ENCODE results near the gene BRI3BP.

BRI3BP gene

DNA sequence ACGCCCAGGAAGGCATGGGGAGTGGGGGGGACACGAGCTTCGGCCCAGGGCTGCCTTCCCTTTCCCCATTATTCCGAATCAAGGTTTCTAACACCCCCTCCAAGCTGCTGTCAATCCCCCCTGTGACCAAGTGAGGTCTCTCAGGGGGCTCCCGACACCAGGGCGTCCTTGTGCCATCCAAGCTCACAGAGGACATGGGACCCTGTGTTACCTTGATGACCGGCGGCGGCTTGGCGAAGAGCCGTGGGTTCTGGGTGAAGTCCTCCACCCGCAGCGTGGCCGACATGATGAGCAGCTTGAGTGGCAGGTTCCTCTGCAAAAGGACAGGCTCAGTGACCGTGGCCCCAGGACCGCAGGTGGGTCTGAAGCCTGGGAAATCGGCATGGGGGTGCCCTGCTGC lies 24.8 kb upstream of the BRI3BP start:
- Mint-ChIP-seq H3K27me3 (ENCODE audit: low read depth, poor library complexity) (no peaks in the 10 kb centered on the region), H3K4me3 (no peak overlapping the region), H3K36me3 (ENCODE audit: low read depth) (peaks cover 21% of the 10 kb centered on the region), H3K4me1 (no peaks in the 10 kb centered on the region), H3K27ac (no peak overlapping the region), H3K9me3 (no peaks in the 10 kb centered on the region)
- no peak for DNase-seq
- no peak for TF ChIP-seq CTCF (IDR thresholded peaks at IDR 0.05)

DNA sequence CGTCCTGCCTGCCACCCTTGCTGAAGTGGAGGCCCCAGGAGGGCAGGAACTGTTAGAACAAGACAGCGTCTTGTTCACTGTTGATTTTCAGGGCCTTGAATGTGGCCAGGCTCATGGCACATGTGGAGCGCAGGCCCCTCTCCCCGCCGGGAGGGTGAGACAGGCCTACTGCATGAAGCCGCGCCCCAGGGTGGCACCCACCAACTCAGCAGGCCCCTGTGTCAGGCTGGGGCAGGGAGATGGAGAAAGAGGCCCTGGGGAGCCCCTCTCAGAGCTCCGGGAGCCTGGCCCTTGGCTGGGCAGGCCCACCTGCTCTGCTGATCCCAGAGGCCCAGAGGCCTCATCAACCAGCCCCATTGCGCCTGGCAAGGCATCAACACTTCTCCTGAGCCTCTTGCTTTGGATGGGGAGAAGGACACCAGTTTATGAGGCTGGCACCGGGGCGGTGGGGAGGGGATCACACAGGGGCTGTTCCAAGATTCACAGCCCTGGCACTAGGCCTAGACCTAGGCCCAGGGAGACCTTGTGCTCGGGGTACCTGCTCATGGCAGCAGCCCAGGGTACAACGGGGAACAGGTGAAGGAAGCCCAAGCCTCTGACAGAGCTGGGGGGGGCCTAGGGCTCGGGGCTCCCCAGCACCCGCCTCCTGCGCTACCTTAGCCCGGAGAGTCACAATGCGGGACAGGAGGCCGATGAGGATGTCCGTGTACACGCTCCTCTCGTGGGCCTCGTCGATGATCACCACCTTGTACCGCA lies 22.6 kb upstream of the BRI3BP start:
- Mint-ChIP-seq H3K27me3 (ENCODE audit: low read depth, poor library complexity) (no peaks in the 10 kb centered on the region), H3K36me3 (ENCODE audit: low read depth) (peaks cover 22% of the 10 kb centered on the region), H3K9me3 (no peaks in the 10 kb centered on the region), H3K4me3 (no peak overlapping the region), H3K4me1 (no peaks in the 10 kb centered on the region), H3K27ac (no peak overlapping the region)
- no peak for DNase-seq
- no peak for TF ChIP-seq CTCF (IDR thresholded peaks at IDR 0.05)

- DNase-seq: no peak
- no peak for TF ChIP-seq CTCF (IDR thresholded peaks at IDR 0.05)
- no peaks in the 10 kb centered on the region for H3K4me1 Mint-ChIP-seq
- H3K36me3 Mint-ChIP-seq (ENCODE audit: low read depth): peaks cover 21% of the 10 kb centered on the region
- H3K9me3 Mint-ChIP-seq: no peaks in the 10 kb centered on the region
- no peak overlapping the region for H3K27ac Mint-ChIP-seq
- no peaks in the 10 kb centered on the region for H3K27me3 Mint-ChIP-seq (ENCODE audit: low read depth, poor library complexity)
- H3K4me3 Mint-ChIP-seq: no peak overlapping the region
Observed at GRCh38 chr12:124971603-124972002, 21.8 kb upstream of the BRI3BP start.

DNA sequence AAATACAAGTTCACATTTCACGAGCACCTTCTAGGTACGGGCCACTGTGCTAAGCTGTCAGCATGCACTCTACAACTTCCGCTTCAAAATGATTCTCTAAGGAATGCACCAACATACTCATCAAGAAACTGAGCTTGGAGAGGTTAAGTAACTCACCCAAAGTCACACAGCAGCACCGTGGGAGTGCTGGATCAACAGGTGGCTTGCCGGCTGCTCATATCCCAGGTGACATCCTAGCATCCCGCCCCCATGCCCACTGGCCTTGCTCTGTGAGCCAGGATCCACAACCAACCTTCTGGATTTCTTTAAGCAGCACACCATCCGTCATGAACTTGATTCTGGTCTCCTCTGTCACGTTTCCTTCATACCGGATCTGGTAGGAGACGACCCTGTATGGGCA lies 21.2 kb upstream of the BRI3BP start:
- Mint-ChIP-seq H3K27me3 (ENCODE audit: low read depth, poor library complexity) (no peaks in the 10 kb centered on the region), H3K4me3 (no peak overlapping the region), H3K9me3 (no peaks in the 10 kb centered on the region), H3K27ac (peak overlapping the region; percentile 13), H3K4me1 (no peaks in the 10 kb centered on the region), H3K36me3 (ENCODE audit: low read depth) (peaks cover 20% of the 10 kb centered on the region)
- no peak for TF ChIP-seq CTCF (IDR thresholded peaks at IDR 0.05)
- no peak for DNase-seq

DNA sequence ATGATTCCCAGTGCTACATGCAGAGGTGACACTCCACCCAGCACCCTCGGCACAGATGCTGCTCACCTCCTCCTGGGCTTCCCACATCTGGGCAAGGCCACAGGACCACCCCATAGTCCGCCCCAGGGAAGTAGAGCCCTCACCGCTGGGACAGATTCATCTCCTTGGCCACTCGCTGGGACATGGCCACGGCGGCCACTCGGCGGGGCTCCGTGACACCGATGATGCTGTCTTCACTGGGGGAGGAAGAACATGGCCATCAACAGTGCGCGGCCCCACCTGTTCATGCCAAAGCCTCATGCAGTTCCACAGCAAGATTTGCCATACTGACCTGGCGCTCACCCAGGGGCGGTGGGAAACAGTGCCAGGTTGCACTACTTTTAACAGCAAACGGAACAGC lies 18.2 kb upstream of the BRI3BP start:
- no peak overlapping the region for H3K4me3 Mint-ChIP-seq
- H3K27ac Mint-ChIP-seq: no peak overlapping the region
- H3K36me3 Mint-ChIP-seq (ENCODE audit: low read depth): peaks cover 37% of the 10 kb centered on the region
- DNase-seq: no peak
- no peaks in the 10 kb centered on the region for H3K27me3 Mint-ChIP-seq (ENCODE audit: low read depth, poor library complexity)
- H3K4me1 Mint-ChIP-seq: no peaks in the 10 kb centered on the region
- H3K9me3 Mint-ChIP-seq: no peaks in the 10 kb centered on the region
- TF ChIP-seq CTCF (IDR thresholded peaks at IDR 0.05): no peak

DNA sequence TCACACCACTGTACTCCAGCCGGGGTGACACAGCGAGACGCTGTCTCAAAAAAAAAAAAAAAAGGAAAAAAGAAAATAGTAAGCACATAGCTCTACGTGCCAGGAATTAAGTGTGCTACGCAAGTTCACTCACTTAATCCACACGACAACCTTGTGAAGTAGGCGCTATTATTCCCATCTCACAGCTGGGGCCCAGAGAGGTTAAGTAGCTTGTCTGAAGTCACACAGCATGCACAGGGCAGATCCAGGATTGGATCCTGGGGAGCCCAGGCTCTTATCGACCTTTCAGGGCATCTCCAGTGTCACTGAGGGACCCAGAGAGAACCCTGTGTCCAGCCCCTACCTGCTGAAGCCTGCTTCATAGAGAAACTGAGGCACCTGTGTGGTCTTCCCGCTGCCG lies 16.4 kb upstream of the BRI3BP start:
- Mint-ChIP-seq H3K4me3 (no peak overlapping the region), H3K9me3 (no peaks in the 10 kb centered on the region), H3K27me3 (ENCODE audit: low read depth, poor library complexity) (no peaks in the 10 kb centered on the region), H3K4me1 (no peaks in the 10 kb centered on the region), H3K27ac (no peak overlapping the region), H3K36me3 (ENCODE audit: low read depth) (peaks cover 41% of the 10 kb centered on the region)
- no peak for DNase-seq
- TF ChIP-seq CTCF (IDR thresholded peaks at IDR 0.05): no peak

Data from nephron progenitor cell (in vitro differentiated cells).